Psoas muscle (tissue), 8 donors: ENCODE results near the gene USP10. TPM values are rescaled to one million over a fixed set of nuclear protein-coding genes. Genes with fewer than 3 reads are reported as not detected.

Source experiments
- ATAC-seq, 4 donors: fragments of 200-7000 bp; cut with Tn5 transposase; one replicate each; pipeline ENCODE4 v1.9.1; 2020; ENCODE audit warnings: moderate library complexity in 3 of 4, mild to moderate bottlenecking in 2 of 4
- DNase-seq, 2 donors: peaks; one replicate each; pipeline ENCODE4 v3.0.0-alpha.2; 2020
- H3K27ac ChIP-seq: fragments of 200-600 bp; one replicate; pipeline ENCODE4 v1.8.0; 2022
- H3K27me3 ChIP-seq, 3 donors: fragments of 200-600 bp in 1 of 3; one replicate each; pipeline versions ENCODE4 v1.6.1 to v1.8.0; 2013 to 2022; ENCODE audit warnings: low read length in 2 of 3, mild to moderate bottlenecking in 2 of 3, moderate library complexity in 1 of 3; ENCODE audit not compliant: insufficient read depth in 3 of 3
- H3K36me3 ChIP-seq, 2 donors: fragments of 200-600 bp in 1 of 2; one replicate each; pipeline versions ENCODE4 v1.6.1 to v1.8.0; 2013 to 2022; ENCODE audit warnings: low read depth in 1 of 2, mild to moderate bottlenecking in 1 of 2, moderate library complexity in 1 of 2; ENCODE audit not compliant: insufficient read depth in 1 of 2
- H3K4me1 ChIP-seq: fragments of 200-600 bp; one replicate; pipeline ENCODE4 v1.8.0; 2022
- H3K4me3 ChIP-seq: fragments of 200-600 bp; one replicate; pipeline ENCODE4 v1.8.0; 2022; ENCODE audit warnings: mild to moderate bottlenecking
- H3K9me3 ChIP-seq: fragments of 200-600 bp; one replicate; pipeline ENCODE4 v1.8.0; 2022
- WGBS, 3 donors: extraction: QIAGEN DNeasy Blood & Tissue Kit; methylation state at CpG; one replicate each; pipeline versions ENCODE4 v1.1.6 to v1.1.7; 2013; 5-methylcytosine and 5-hydroxymethylcytosine counted together
- intact Hi-C, 2 donors: fragments of 100-400 bp; cut with DNase I; formaldehyde crosslinking; loops; one replicate each; pipeline versions ENCODE4 v1.11.0 to v1.14.2; 2022
- polyA plus RNA-seq, 3 donors: library from polyadenylated mRNA; stranded (reverse); fragments of 200-250 nt; gene quantifications; one replicate each; pipeline ENCODE4 v1.2.3, GENCODE V29; 2013
- total RNA-seq, 4 donors: library from RNA; stranded (reverse); fragmentation: NEBNext Ultra II Directional in 2 of 4; extraction: Animal tissue kit (Norgen Biotek cat#: 25700) in 2 of 4; gene quantifications; one replicate each; pipeline versions ENCODE4 v1.2.1 to v1.2.4, GENCODE V29; 2021 to 2023
- TF ChIP-seq, protein P1 (sequence below): fragments of 200-600 bp; IDR thresholded peaks from one replicate; pipeline ENCODE4 v1.8.0; 2022; ENCODE audit warnings: antibody characterized with exemption
- donor health status: healthy with polysubstance abuse.
- donor health status: DM: no; HTN: no; CAD: no; lungs with moderate emphysema.
- donor health status: Bipolar disorder and iron deficiency.
- donor health status: healthy.
- donor health status: DM: yes; HTN: yes; CAD: no.
- donor health status: DM: no; HTN: no; CAD: no.
- donor health status: DM: no; HTN: no; CAD: no.
- donor health status: DM: yes; HTN: yes; CAD: no.

Gene USP10
- total and polyA plus RNA-seq, 7 donors: 33.9 to 93.0 (median 69.2) TPM

DNA sequence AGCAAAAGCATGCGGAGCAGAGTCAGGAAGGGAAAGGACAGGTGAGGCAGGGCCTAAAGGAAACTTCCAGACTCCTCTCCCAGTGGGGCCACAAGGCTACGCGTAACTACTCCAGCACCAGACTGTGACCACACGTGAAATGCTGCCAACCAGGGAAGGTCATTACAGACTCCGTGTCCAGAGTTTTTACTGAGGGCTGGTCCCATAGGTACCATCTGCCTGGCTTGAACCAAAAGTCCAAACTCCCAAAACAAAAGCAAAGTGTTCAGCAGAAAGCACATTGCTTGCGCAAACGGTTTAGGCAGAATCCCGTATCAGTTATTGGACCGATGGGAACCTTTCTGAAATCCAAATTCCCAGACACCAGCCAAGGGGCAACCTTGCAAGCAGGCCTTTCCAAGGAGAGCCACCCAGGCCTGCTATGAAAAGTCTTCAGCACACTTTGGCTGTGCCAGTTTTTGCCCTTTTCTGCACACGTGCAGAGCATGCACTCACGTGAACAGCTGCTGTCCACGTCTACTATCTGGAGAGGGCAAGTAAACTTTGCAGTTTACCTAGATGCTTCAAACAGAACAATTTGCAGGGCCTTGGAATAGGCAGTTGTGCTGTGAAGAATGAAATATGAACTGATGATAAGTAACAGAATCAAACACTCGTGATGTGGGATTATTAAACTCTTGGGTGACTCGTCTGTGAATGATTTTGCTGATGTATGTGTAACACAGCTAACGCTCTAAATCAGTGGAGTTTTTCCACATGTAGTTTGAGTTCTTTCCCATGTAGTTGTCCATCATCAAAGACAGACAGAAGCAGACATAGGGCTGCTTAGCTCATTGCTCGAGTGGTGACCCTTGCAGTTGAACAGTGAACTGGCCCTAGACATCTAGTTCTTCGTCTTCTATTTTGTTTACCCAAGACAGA, 61.9 kb downstream of the USP10 start:
- DNase-seq (no peak), ATAC-seq (peak in 2 of 4 donors; percentile 21 to 26)
- Histone ChIP-seq H3K36me3 (peaks cover 3 to 67% of the 10 kb centered on the region in 2 donors), H3K4me1 (peaks cover under 1% of the 10 kb centered on the region), H3K4me3 (no peak overlapping the region), H3K27ac (no peak overlapping the region), H3K27me3 (no peaks in the 10 kb centered on the region), H3K9me3 (no peaks in the 10 kb centered on the region)
- intact Hi-C loops: no loop called here
- TF ChIP-seq, protein P1, sequence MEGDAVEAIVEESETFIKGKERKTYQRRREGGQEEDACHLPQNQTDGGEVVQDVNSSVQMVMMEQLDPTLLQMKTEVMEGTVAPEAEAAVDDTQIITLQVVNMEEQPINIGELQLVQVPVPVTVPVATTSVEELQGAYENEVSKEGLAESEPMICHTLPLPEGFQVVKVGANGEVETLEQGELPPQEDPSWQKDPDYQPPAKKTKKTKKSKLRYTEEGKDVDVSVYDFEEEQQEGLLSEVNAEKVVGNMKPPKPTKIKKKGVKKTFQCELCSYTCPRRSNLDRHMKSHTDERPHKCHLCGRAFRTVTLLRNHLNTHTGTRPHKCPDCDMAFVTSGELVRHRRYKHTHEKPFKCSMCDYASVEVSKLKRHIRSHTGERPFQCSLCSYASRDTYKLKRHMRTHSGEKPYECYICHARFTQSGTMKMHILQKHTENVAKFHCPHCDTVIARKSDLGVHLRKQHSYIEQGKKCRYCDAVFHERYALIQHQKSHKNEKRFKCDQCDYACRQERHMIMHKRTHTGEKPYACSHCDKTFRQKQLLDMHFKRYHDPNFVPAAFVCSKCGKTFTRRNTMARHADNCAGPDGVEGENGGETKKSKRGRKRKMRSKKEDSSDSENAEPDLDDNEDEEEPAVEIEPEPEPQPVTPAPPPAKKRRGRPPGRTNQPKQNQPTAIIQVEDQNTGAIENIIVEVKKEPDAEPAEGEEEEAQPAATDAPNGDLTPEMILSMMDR: no peak
- 73 to 86% (median 73%) methylated on average over 17 of the region's 17 CpGs for WGBS, 3 donors

DNA sequence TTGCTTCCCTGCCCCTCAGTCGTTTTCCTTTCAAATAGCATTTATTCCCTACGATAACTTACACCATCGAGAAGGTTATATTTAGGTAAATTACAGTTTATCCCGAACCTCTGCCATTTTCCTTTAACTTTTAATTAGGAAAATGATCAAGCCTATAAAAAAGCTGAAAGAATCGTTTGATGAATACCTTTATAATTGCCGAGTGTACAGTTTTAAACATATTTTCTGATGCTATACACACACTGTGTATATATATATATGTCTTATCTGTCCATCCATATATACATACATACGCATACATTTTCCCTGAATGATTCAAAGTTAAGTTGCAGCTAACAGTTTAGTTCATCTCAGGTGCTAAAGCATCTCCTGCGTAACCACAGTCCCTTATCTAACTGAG, 63.4 kb downstream of the USP10 start:
- Histone ChIP-seq H3K9me3 (no peaks in the 10 kb centered on the region), H3K36me3 (peaks cover 3 to 76% of the 10 kb centered on the region in 2 donors), H3K4me3 (no peak overlapping the region), H3K27ac (no peak overlapping the region), H3K4me1 (peaks cover 6% of the 10 kb centered on the region), H3K27me3 (no peaks in the 10 kb centered on the region)
- TF ChIP-seq, protein P1: no peak
- intact Hi-C loops: no loop called here
- ATAC-seq (no peak), DNase-seq (no peak)
- WGBS, 3 donors: 90 to 96% (median 92%) methylated on average over 8 of the region's 8 CpGs

DNA sequence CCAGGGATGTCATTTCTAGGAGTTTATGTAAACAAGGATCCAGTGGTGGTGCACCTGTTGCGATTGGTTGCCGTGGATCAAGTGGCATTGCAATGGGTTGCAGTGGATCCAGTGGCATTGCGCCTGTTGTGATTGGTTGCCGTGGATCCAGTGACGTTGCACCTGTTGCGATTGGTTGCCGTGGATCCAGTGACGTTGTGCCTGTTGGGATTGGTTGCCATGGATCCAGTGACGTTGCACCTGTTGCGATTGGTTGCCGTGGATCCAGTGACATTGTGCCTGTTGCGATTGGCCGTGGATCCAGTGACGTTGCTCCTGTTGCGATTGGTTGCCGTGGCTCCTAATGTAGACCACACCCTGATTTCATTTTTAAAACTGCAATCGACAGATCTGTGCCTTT, 63.8 kb downstream of the USP10 start:
- no peak for ATAC-seq
- TF ChIP-seq, protein P1: no peak

DNA sequence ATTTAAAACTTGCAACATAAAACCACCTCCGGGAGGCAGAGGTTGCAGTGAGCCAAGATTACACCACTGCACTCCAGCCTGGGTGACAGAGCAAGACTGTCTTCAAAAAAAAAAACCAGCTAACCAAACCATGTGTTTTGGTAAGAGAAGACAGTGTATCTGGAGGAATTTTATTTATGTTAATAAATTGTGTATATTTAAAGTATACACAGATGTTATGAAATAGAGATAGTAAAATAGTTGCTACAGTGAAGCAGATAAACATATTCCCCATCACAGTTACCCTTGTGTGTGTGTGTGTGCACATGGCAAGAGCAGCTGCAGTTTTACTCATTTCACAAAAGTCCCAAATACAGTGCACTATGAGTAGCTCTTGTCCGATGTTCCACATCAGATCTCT, 65.2 kb downstream of the USP10 start:
- Histone ChIP-seq H3K27ac (no peak overlapping the region), H3K27me3 (no peaks in the 10 kb centered on the region), H3K4me1 (peaks cover 6% of the 10 kb centered on the region), H3K9me3 (no peaks in the 10 kb centered on the region), H3K36me3 (peaks cover 7 to 85% of the 10 kb centered on the region in 2 donors), H3K4me3 (no peak overlapping the region)
- DNase-seq (no peak), ATAC-seq (peak in 1 of 4 donors; percentile 22)
- TF ChIP-seq, protein P1: no peak
- WGBS, 3 donors: 69 to 88% (median 70%) methylated on average over 2 of the region's 2 CpGs
- intact Hi-C loops: no loop called here

More for the DNA sequence above, 63.8 kb downstream of the USP10 start:
- WGBS, 3 donors: 77 to 89% (median 80%) methylated on average over 17 of the region's 17 CpGs
- Histone ChIP-seq H3K27me3 (no peaks in the 10 kb centered on the region), H3K4me1 (peaks cover 6% of the 10 kb centered on the region), H3K36me3 (peaks cover 3 to 81% of the 10 kb centered on the region in 2 donors), H3K9me3 (no peaks in the 10 kb centered on the region), H3K27ac (no peak overlapping the region), H3K4me3 (no peak overlapping the region)
- intact Hi-C loops: no loop called here
- DNase-seq: no peak
